Measurements from ENCODE around the gene TRAF3IP1. TPM values are rescaled to one million over a fixed set of nuclear protein-coding genes. Genes with fewer than 3 reads are reported as not detected.
A peak's percentile ranks its signal among the peaks of the same experiment; 100 is the strongest.

TRAF3IP1 gene
- total and polyA plus RNA-seq, 12 donors, result 4.0 to 20.4 (median 10.4) TPM

GRCh38 chr2:238420878-238421694 lies 100.8 kb downstream of the TRAF3IP1 start:
- Histone ChIP-seq H3K4me3 (no peak overlapping the region), H3K9me3 (peaks cover 0 to 4% (median 0%) of the 10 kb centered on the region in 11 donors), H3K27ac (peak overlapping the region in 6 of 10 donors; percentile 3 to 55 (median 38)), H3K36me3 (no peaks in the 10 kb centered on the region), H3K27me3 (peaks cover 0 to 70% (median 10%) of the 10 kb centered on the region in 7 donors), H3K4me1 (peaks cover 8 to 48% (median 32%) of the 10 kb centered on the region in 9 donors)
- WGBS, 2 donors, result 42 to 46% methylated on average over 16 of the region's 16 CpGs
- intact Hi-C loops (cut with DNase I), result no loop called here
- no peak for TF ChIP-seq CTCF (IDR thresholded peaks at IDR 0.05)
- ATAC-seq (peak in 6 of 8 donors; percentile 29 to 80 (median 60)), DNase-seq (no peak)

GRCh38 chr2:238421695-238422035 lies 101.3 kb downstream of the TRAF3IP1 start:
- Histone ChIP-seq H3K9me3 (no peaks in the 10 kb centered on the region), H3K4me1 (peaks cover 8 to 52% (median 34%) of the 10 kb centered on the region in 9 donors), H3K4me3 (no peak overlapping the region), H3K27me3 (peaks cover 0 to 64% (median 10%) of the 10 kb centered on the region in 7 donors), H3K27ac (peak overlapping the region in 5 of 10 donors; percentile 6 to 55 (median 40)), H3K36me3 (no peaks in the 10 kb centered on the region)
- no peak for DNase-seq
- ATAC-seq, result peak in 2 of 8 donors; percentile 4 to 9
- intact Hi-C loops (cut with DNase I), result no loop called here
- TF ChIP-seq CTCF (IDR thresholded peaks at IDR 0.05), result no peak
- 76 to 77% methylated on average over 18 of the region's 18 CpGs for WGBS, 2 donors

- intact Hi-C loops (cut with DNase I), result no loop called here
- TF ChIP-seq CTCF (IDR thresholded peaks at IDR 0.05), result no peak
- 77 to 78% methylated on average over 10 of the region's 10 CpGs for WGBS, 2 donors
- H3K9me3 ChIP-seq, result no peaks in the 10 kb centered on the region
- H3K36me3 ChIP-seq, result no peaks in the 10 kb centered on the region
- peaks cover 0 to 58% (median 10%) of the 10 kb centered on the region in 7 donors for H3K27me3 ChIP-seq
- DNase-seq (no peak), ATAC-seq (no peak)
- no peak overlapping the region for H3K27ac ChIP-seq
- H3K4me1 ChIP-seq, result peaks cover 8 to 56% (median 34%) of the 10 kb centered on the region in 9 donors
- H3K4me3 ChIP-seq, result no peak overlapping the region
Observed at GRCh38 chr2:238422285-238422684, 102.0 kb downstream of the TRAF3IP1 start.

- Histone ChIP-seq H3K4me3 (no peak overlapping the region), H3K9me3 (no peaks in the 10 kb centered on the region), H3K27ac (peak overlapping the region in 1 of 10 donors; percentile 76), H3K4me1 (peaks cover 8 to 62% (median 40%) of the 10 kb centered on the region in 9 donors), H3K27me3 (peaks cover 0 to 55% (median 10%) of the 10 kb centered on the region in 7 donors), H3K36me3 (no peaks in the 10 kb centered on the region)
- DNase-seq (no peak), ATAC-seq (no peak)
- no peak for TF ChIP-seq CTCF (IDR thresholded peaks at IDR 0.05)
- intact Hi-C loops (cut with DNase I), result no loop called here
- WGBS, 2 donors, result 93 to 95% methylated on average over 7 of the region's 7 CpGs
Observed at GRCh38 chr2:238422940-238423339, 102.6 kb downstream of the TRAF3IP1 start.
